Suppressor macrophage (primary cell): ENCODE results near the gene FAM174C.

ENCODE experiments used
- DNase-seq, 4 experiments: peaks; one replicate each; pipeline ENCODE4 v3.0.0-alpha.2; 2020 to 2022
- total RNA-seq, 17 experiments: gene quantifications; one replicate each; lab custom pipeline; 2026; ENCODE audit warnings: mixed read lengths in 6 of 17, inconsistent platforms in 3 of 17; lab: John Stamatoyannopoulos, UW

The FAM174C gene
- 6.8 to 36.0 (median 13.1) reads per million in 17 experiments for total RNA-seq

- DNase-seq, result peak; percentile 98 to 99 (median 99)
These were observed at the start of gene FAM174C for GRCh38 chr19:1275260-1275975. TSS of gene FAM174C (plus strand) at chr19:1275530. CDS start at chr19:1275550, 20 bp downstream.

- no peak for DNase-seq
These were observed 49.2 kb upstream of the FAM174C start for GRCh38 chr19:1226227-1226518.

GRCh38 chr19:1226522-1227303 lies 48.6 kb upstream of the FAM174C start:
- DNase-seq, result no peak

- DNase-seq, result no peak
These were observed 47.9 kb upstream of the FAM174C start for GRCh38 chr19:1227304-1228054.

- DNase-seq, result no peak
These were observed 47.0 kb upstream of the FAM174C start for GRCh38 chr19:1228161-1228957.

GRCh38 chr19:1229056-1229923 lies 46.0 kb upstream of the FAM174C start:
- DNase-seq, result no peak

GRCh38 chr19:1229924-1230782 lies 45.2 kb upstream of the FAM174C start:
- no peak for DNase-seq

GRCh38 chr19:1230783-1231489 lies 44.4 kb upstream of the FAM174C start:
- no peak for DNase-seq

- DNase-seq, result no peak
These were observed 43.3 kb upstream of the FAM174C start for GRCh38 chr19:1231729-1232637.

- DNase-seq, result peak in 3 of 4 experiments; percentile 39 to 70 (median 55)
These were observed 42.7 kb upstream of the FAM174C start for GRCh38 chr19:1232652-1233072.

- no peak for DNase-seq
These were observed 42.1 kb upstream of the FAM174C start for GRCh38 chr19:1233115-1233667.

- DNase-seq, result no peak
These were observed 41.0 kb upstream of the FAM174C start for GRCh38 chr19:1234051-1234954.

- DNase-seq, result no peak
These were observed 40.4 kb upstream of the FAM174C start for GRCh38 chr19:1234955-1235380.

- DNase-seq, result no peak
These were observed 39.4 kb upstream of the FAM174C start for GRCh38 chr19:1235625-1236538.

GRCh38 chr19:1236576-1236975 lies 38.8 kb upstream of the FAM174C start:
- DNase-seq, result peak in 1 of 4 experiments; percentile 25
